ENCODE data around the gene TMEM132A. TPM values are rescaled to one million over a fixed set of nuclear protein-coding genes. Genes with fewer than 3 reads are reported as not detected.

The TMEM132A gene
- polyA plus RNA-seq, 1 of the 3 experiments (the other 2 are of a cell fraction) = 66.9 TPM

DNA sequence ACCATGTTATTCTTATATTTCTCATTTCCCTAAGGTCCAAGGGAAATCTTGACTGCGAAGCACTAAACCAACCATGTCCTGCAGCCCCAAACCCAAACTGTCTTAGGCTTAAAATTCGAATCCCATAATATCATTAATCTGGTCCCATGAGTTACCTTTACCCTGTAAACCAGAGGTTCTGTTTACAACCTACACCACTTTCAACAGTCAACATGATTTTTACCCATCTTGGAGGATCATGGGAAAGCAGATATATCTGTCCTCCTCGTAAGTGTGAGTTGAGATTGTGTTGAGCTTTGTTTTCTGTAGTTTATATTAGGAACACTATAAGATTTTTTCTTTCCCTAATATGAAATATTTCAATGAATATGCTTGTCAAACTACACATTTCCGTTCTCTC lies 24.3 kb upstream of the TMEM132A start (continued):
- TF ChIP-seq, protein P1, sequence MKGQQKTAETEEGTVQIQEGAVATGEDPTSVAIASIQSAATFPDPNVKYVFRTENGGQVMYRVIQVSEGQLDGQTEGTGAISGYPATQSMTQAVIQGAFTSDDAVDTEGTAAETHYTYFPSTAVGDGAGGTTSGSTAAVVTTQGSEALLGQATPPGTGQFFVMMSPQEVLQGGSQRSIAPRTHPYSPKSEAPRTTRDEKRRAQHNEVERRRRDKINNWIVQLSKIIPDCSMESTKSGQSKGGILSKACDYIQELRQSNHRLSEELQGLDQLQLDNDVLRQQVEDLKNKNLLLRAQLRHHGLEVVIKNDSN (IDR thresholded peaks at IDR 0.05; ENCODE audit: borderline replicate concordance, low read depth) = no peak
- TF ChIP-seq ELF1 (IDR thresholded peaks at IDR 0.05) (no peak), RFX5 (IDR thresholded peaks at IDR 0.05; ENCODE audit: low read length) (no peak)

DNA sequence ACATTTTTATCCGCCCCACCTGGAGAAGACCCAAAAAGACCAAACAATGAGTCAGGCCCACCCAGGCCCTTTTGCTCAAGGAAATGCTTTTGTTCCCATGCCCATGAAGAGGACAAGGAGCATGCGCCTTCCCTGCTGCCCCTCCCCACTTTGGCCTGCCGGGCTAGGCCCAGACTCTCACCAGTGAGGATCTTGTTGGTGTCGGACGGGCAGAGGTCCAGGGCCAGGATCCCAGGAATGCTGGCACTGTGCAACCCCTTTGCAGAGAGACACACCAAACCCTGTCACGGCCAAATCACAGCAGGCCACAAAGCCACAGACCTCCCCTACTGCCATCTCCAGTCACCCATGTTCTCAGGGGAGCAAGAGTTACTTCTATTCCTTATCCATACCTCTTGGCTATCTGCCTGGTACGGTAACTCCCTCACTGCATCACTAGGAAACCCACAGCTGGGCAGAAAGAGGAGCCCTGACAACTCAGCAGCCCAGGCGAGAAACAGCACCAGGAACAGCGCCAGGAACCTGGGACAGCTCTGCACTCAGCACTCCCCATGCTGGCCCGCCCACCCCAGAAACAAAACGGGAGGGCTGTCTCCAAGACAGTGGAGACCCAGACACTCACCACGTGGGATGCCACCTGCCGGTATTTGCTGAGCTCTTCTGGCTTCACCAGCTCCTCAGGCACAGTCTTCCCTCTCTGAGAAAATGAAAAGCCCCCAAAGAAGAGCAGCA lies 23.4 kb upstream of the TMEM132A start:
- Histone ChIP-seq H3K27ac (ENCODE audit: low read depth in 2 of 2, low read length in 1 of 2) (no peak overlapping the region), H3K4me2 (no peak overlapping the region), H3K9me2 (no peaks in the 10 kb centered on the region), H3K9ac (no peak overlapping the region), H3K36me3 (replicated peaks in 1 of 2; ENCODE audit: control insufficient read depth in 1 of 2, insufficient read depth in 2 of 2, low read length in 1 of 2) (peaks cover 57 to 81% of the 10 kb centered on the region in 2 experiments), H3K27me3 (ENCODE audit: insufficient read depth) (no peaks in the 10 kb centered on the region), H3K4me3 (ENCODE audit: low read depth in 2 of 2, low read length in 1 of 2) (no peak overlapping the region), H4K20me1 (ENCODE audit: insufficient read depth) (peaks cover 23% of the 10 kb centered on the region), H3F3A (replicated peaks; ENCODE audit: insufficient read depth) (peaks cover 13% of the 10 kb centered on the region), H3K79me2 (ENCODE audit: insufficient read depth) (peaks cover 39% of the 10 kb centered on the region), H3K9me3 (no peaks in the 10 kb centered on the region), H2AFZ (ENCODE audit: low read depth) (no peak overlapping the region), H3K4me1 (ENCODE audit: control insufficient read depth in 1 of 2, insufficient read depth in 2 of 2, low read depth in 1 of 2, low read length in 1 of 2) (peaks cover 0 to 14% of the 10 kb centered on the region in 2 experiments; a peak in 2 of 4 replicates)
- no peak for DNase-seq
- CTCF ChIA-PET = interaction anchor here (1.3 to 21.9 kb wide), 9 partner anchors 12 to 228 kb away, joined by 3 to 550 read pairs (median 13); partner anchors contain the start of genes CCDC86, TMEM109 and TMEM132A
- 97% methylated on average over 5 of the region's 13 CpGs for WGBS (ENCODE audit: low lambda C conversion rate)
- TF ChIP-seq JUND (IDR thresholded peaks at IDR 0.05) = no peak
- no peak for TF ChIP-seq ZBTB33 (IDR thresholded peaks at IDR 0.05; ENCODE audit: borderline replicate concordance, low read depth)
- no peak for TF ChIP-seq YY1 (IDR thresholded peaks at IDR 0.05; ENCODE audit: low read depth)
- no peak for TF ChIP-seq RFX5 (IDR thresholded peaks at IDR 0.05; ENCODE audit: low read length)
- TF ChIP-seq SMC3 (IDR thresholded peaks at IDR 0.05; ENCODE audit: low read depth, low read length) = no peak
- TF ChIP-seq, protein P2, sequence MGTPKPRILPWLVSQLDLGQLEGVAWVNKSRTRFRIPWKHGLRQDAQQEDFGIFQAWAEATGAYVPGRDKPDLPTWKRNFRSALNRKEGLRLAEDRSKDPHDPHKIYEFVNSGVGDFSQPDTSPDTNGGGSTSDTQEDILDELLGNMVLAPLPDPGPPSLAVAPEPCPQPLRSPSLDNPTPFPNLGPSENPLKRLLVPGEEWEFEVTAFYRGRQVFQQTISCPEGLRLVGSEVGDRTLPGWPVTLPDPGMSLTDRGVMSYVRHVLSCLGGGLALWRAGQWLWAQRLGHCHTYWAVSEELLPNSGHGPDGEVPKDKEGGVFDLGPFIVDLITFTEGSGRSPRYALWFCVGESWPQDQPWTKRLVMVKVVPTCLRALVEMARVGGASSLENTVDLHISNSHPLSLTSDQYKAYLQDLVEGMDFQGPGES (IDR thresholded peaks at IDR 0.05; ENCODE audit: low read depth, low read length) = no peak
- TF ChIP-seq REST (IDR thresholded peaks at IDR 0.05; ENCODE audit: low read depth, low read length) = no peak
- TF ChIP-seq GATA2 (CRISPR knock-in tag; IDR thresholded peaks at IDR 0.05) = no peak
- TF ChIP-seq TCF12 (IDR thresholded peaks at IDR 0.05) = no peak
- POLR2A ChIA-PET = no interaction called here
